AG08395 (cell line): ENCODE measurements around the gene RNF167.
"Not testable (repeated sequence)": the region's sequence is repeated elsewhere in the genome, so short reads cannot be mapped to it uniquely, and the experiment has no call there.

Experiments used
- DNase-seq: peaks from one replicate; pipeline ENCODE4 v3.0.0; 2012; ENCODE audit warnings: mixed read lengths, low spot score

RNF167 gene

GRCh38 chr17:4902540-4902939, 37.5 kb upstream of the RNF167 start:
- no peak for DNase-seq

GRCh38 chr17:4903051-4903818, 36.8 kb upstream of the RNF167 start, which contains the start of gene CHRNE:
Gene CHRNE, minus strand, starts transcription at chr17:4903098. Its CDS starts 35 bp downstream, at chr17:4903063.
- peak; percentile 43 for DNase-seq

GRCh38 chr17:4906642-4907041, 33.4 kb upstream of the RNF167 start:
- not testable (repeated sequence) for DNase-seq

GRCh38 chr17:4908301-4908700, 31.8 kb upstream of the RNF167 start:
- no peak for DNase-seq

GRCh38 chr17:4908711-4909496, 31.2 kb upstream of the RNF167 start:
- DNase-seq = peak; percentile 94

GRCh38 chr17:4913994-4914393, 26.1 kb upstream of the RNF167 start:
- DNase-seq = no peak

- not testable (repeated sequence) for DNase-seq
Observed at GRCh38 chr17:4914551-4914950, 25.5 kb upstream of the RNF167 start.

GRCh38 chr17:4919511-4920047, 20.5 kb upstream of the RNF167 start:
- no peak for DNase-seq

- DNase-seq = no peak
Observed at GRCh38 chr17:4920351-4921048, 19.6 kb upstream of the RNF167 start.

- DNase-seq = no peak
Observed at GRCh38 chr17:4921320-4921719, 18.7 kb upstream of the RNF167 start.

- DNase-seq = not testable (repeated sequence)
Observed at GRCh38 chr17:4926577-4927335, 13.3 kb upstream of the RNF167 start.

GRCh38 chr17:4928881-4929280, 11.2 kb upstream of the RNF167 start:
- no peak for DNase-seq

- no peak for DNase-seq
Observed at GRCh38 chr17:4931963-4932362, 8.1 kb upstream of the RNF167 start, which contains the start of gene GP1BA. Gene GP1BA, plus strand, starts transcription at chr17:4932277. Its CDS starts 328 bp downstream, at chr17:4932605.

GRCh38 chr17:4932756-4933155, 7.3 kb upstream of the RNF167 start:
- DNase-seq = no peak

GRCh38 chr17:4933646-4934045, 6.4 kb upstream of the RNF167 start:
- no peak for DNase-seq

GRCh38 chr17:4934173-4934979, 5.7 kb upstream of the RNF167 start:
- DNase-seq = peak; percentile 58

GRCh38 chr17:4935650-4936049, 4.4 kb upstream of the RNF167 start:
- DNase-seq = no peak

- no peak for DNase-seq
Observed at GRCh38 chr17:4936436-4936835, 3.6 kb upstream of the RNF167 start.

GRCh38 chr17:4937553-4937952, 2.5 kb upstream of the RNF167 start:
- no peak for DNase-seq

- DNase-seq = no peak
Observed at GRCh38 chr17:4938069-4938491, 2.0 kb upstream of the RNF167 start.
